Measurements from ENCODE around the gene AAK1. TPM values are rescaled to one million over a fixed set of nuclear protein-coding genes. Genes with fewer than 3 reads are reported as not detected.
A peak's percentile ranks its signal among the peaks of the same experiment; 100 is the strongest.

The AAK1 gene
- total and polyA plus RNA-seq, 2 of the 13 experiments (the other 11 are each of a cell fraction or from before 2014, with no cell fraction given), result 9.8 to 10.3 TPM

GRCh38 chr2:69644506-69644979 lies 1.0 kb upstream of the AAK1 start (continued):
- TF ChIP-seq ZMYM3 (CRISPR knock-in tag; IDR thresholded peaks at IDR 0.05) (no peak), POLR2A (IDR thresholded peaks at IDR 0.05; ENCODE audit: insufficient read depth in 1 of 2, low read depth in 2 of 2, low read length in 2 of 2) (no peak), ZNF772 (CRISPR knock-in tag; IDR thresholded peaks at IDR 0.05) (0 out of 2 replicates have a peak, but pooled peaks have one; percentile 12), FOXJ3 (CRISPR knock-in tag; IDR thresholded peaks at IDR 0.05; ENCODE audit: borderline replicate concordance) (no peak), NFYC (CRISPR knock-in tag; IDR thresholded peaks at IDR 0.05) (0 out of 2 replicates have a peak, but pooled peaks have one; percentile 13), ZBTB42 (CRISPR knock-in tag; IDR thresholded peaks at IDR 0.05) (no peak), ZBTB33 (CRISPR knock-in tag; IDR thresholded peaks at IDR 0.05) (0 out of 2 replicates have a peak, but pooled peaks have one; percentile 37), ATF6 (CRISPR knock-in tag; conservative IDR thresholded peaks at IDR 0.05) (no peak), MAFF (IDR thresholded peaks at IDR 0.05; ENCODE audit: low read depth, low read length) (no peak), ZNF17 (CRISPR knock-in tag; IDR thresholded peaks at IDR 0.05) (0 out of 2 replicates have a peak, but pooled peaks have one; percentile 65), GFI1 (CRISPR knock-in tag; IDR thresholded peaks at IDR 0.05; ENCODE audit: borderline replicate concordance) (no peak; the same call in 1 of the 2 replicates)
